Chondrocyte (in vitro differentiated cells): Measurements from ENCODE around the gene IGF2BP1. TPM values are rescaled to one million over a fixed set of nuclear protein-coding genes. Genes with fewer than 3 reads are reported as not detected.
A peak's percentile ranks its signal among the peaks of the same experiment; 100 is the strongest.

Source experiments
- DNase-seq: peaks from one replicate; pipeline ENCODE4 v3.0.0; 2021; ENCODE audit warnings: mixed read lengths, low spot score
- H3K27ac Mint-ChIP-seq: one replicate; pipeline ENCODE4 v1.8.0; 2021; ENCODE audit warnings: mild to moderate bottlenecking, moderate library complexity, mixed read lengths; ENCODE audit not compliant: unreplicated experiment
- H3K27me3 Mint-ChIP-seq: 2 replicates; pipeline ENCODE4 v1.8.0; 2021; ENCODE audit warnings: low read depth, mixed read lengths
- H3K36me3 Mint-ChIP-seq: 2 replicates; pipeline ENCODE4 v1.8.0; 2021; ENCODE audit warnings: low read depth, mixed read lengths
- H3K4me1 Mint-ChIP-seq: 2 replicates; pipeline ENCODE4 v1.8.0; 2021; ENCODE audit warnings: low read depth, mild to moderate bottlenecking, mixed read lengths
- H3K4me3 Mint-ChIP-seq: one replicate; pipeline ENCODE4 v1.8.0; 2021; ENCODE audit warnings: mild to moderate bottlenecking, moderate library complexity, mixed read lengths; ENCODE audit not compliant: unreplicated experiment
- H3K9me3 Mint-ChIP-seq: 2 replicates; pipeline ENCODE4 v1.8.0; 2021; ENCODE audit warnings: low read depth, mixed read lengths
- total RNA-seq: library from RNA; stranded (reverse); gene quantifications from 3 replicates; pipeline ENCODE4 v1.2.1, GENCODE V29; 2021
- TF ChIP-seq, protein P1 (sequence below): fragments of 200-600 bp; sonication (generic); IDR thresholded peaks from 2 replicates; pipeline ENCODE4 v1.5.0; 2021; ENCODE audit warnings: antibody characterized with exemption, mild to moderate bottlenecking, moderate library complexity

IGF2BP1 gene
- total RNA-seq, 1 donor from 2014 or later = 60.0 TPM

DNA sequence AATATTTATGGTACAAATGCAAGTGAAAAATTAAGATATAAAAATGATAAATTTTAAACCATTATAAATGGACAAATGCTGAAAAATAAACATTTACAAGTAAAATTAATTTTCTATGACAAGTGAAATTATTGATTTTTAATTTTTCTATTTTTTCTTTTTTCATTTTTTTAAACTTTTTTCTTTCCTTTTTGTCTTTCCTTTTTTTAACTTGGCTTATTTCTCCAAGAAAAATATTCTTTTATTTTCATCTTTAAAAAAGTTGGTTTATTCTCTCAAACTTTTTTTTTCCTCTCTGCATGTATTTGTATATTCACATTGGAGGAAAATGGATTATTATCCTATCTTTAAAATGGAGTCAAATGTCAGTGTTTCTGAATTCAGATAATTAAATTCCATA is 3.9 kb upstream of the IGF2BP1 start:
- peaks cover 12% of the 10 kb centered on the region for H3K4me1 Mint-ChIP-seq
- no peaks in the 10 kb centered on the region for H3K36me3 Mint-ChIP-seq
- H3K27me3 Mint-ChIP-seq = peaks cover 22% of the 10 kb centered on the region
- no peak for DNase-seq
- no peak overlapping the region for H3K4me3 Mint-ChIP-seq
- TF ChIP-seq, protein P1, sequence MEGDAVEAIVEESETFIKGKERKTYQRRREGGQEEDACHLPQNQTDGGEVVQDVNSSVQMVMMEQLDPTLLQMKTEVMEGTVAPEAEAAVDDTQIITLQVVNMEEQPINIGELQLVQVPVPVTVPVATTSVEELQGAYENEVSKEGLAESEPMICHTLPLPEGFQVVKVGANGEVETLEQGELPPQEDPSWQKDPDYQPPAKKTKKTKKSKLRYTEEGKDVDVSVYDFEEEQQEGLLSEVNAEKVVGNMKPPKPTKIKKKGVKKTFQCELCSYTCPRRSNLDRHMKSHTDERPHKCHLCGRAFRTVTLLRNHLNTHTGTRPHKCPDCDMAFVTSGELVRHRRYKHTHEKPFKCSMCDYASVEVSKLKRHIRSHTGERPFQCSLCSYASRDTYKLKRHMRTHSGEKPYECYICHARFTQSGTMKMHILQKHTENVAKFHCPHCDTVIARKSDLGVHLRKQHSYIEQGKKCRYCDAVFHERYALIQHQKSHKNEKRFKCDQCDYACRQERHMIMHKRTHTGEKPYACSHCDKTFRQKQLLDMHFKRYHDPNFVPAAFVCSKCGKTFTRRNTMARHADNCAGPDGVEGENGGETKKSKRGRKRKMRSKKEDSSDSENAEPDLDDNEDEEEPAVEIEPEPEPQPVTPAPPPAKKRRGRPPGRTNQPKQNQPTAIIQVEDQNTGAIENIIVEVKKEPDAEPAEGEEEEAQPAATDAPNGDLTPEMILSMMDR = no peak
- no peaks in the 10 kb centered on the region for H3K9me3 Mint-ChIP-seq
- H3K27ac Mint-ChIP-seq = no peak overlapping the region

DNA sequence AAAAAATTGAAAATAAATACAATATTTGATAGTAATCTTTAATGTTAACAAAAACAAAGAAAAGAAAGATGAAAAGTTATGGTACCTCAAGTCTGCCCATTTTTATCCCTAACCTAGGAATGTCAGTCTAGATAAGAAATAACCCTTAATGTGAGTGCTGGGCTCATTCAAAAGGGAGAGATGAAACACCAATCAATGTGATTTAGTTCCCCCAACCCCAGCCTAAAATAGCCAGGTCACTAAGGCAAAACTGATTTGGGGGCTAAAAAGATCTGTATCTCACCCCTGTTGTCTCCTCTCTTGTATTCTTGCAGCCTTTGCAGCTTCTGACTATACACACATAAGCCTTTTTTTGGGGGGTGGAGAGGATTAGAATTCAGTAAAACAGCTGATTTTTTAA is 3.2 kb upstream of the IGF2BP1 start:
- peaks cover 22% of the 10 kb centered on the region for H3K27me3 Mint-ChIP-seq
- H3K36me3 Mint-ChIP-seq = peaks cover 3% of the 10 kb centered on the region
- H3K4me3 Mint-ChIP-seq = no peak overlapping the region
- DNase-seq = no peak
- H3K27ac Mint-ChIP-seq = no peak overlapping the region
- H3K4me1 Mint-ChIP-seq = peaks cover 12% of the 10 kb centered on the region
- no peaks in the 10 kb centered on the region for H3K9me3 Mint-ChIP-seq
- TF ChIP-seq, protein P1 = no peak

DNA sequence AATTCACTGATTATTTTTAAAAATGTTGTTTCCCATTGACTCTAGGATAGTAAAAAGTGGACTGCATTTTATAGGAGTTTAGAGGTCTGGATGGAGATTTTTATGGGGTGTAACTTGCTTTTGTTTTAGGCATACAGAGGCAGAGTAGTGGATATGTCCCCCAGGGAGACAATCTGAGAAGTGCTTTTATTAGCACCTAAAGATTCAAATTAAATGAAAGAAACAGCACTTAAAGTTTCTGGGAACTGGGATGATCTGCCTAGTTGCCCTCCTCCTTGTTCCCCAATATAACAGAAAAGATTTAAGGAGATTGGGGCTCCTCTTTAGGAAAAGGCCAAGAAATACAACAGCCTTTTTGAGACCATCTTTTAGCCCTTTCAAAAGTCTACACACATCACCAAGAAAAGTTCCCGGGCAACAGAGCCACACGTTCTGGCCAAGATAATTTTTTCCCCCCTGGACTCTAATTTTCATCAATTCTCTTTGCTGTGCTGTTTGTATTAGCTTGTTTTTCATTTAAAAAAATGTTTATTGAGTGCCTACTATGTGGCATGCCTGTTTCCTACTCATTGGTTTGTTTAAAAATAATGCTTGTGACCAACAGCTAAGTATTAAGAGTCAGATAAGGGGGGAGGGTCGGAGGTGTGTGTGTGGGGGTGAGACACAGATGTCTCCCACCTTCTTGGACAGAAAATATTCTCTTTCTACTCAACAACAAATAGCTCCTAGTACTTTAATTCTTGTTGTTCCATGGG is 2.5 kb upstream of the IGF2BP1 start:
- Mint-ChIP-seq H3K4me1 (peaks cover 16% of the 10 kb centered on the region), H3K4me3 (peak overlapping the region; percentile 93), H3K27ac (no peak overlapping the region), H3K36me3 (peaks cover 3% of the 10 kb centered on the region), H3K27me3 (peaks cover 22% of the 10 kb centered on the region), H3K9me3 (no peaks in the 10 kb centered on the region)
- TF ChIP-seq, protein P1 = no peak
- no peak for DNase-seq

DNA sequence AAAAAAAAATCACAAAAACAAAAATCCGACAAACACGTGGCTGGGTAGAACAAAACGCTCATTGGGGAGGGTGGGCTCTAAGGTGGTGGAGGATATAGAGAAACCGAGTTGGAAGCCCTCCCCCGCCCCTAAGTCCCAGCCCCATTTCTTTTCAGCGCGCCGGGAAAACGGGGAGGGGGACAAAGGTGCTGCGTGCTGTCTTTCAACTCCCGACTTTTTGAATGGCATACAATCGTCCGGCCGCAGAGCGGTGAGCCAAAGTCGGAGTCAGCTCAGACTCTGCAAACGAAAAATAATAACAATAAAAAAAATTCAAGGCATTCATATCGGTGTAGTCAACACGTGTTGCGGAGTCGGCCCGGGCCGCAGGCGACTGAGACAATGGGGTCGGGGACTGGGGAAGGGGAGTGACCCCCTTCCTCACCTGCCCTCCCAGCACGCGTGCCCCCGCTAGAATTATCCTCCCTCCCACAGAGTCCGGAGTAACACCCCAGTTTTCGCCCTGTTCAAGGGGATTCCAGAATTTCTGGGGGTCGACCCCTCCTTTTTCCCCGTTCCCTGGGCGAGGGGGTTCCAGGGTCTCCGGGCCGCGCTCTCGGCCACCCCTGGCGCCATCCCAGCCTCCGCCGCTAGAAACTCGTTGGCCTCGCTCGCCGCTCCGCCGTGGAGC is 1.7 kb upstream of the IGF2BP1 start:
- Mint-ChIP-seq H3K27ac (peak overlapping the region; percentile 68), H3K27me3 (peaks cover 22% of the 10 kb centered on the region), H3K9me3 (no peaks in the 10 kb centered on the region), H3K4me1 (peaks cover 23% of the 10 kb centered on the region), H3K36me3 (peaks cover 3% of the 10 kb centered on the region), H3K4me3 (peak overlapping the region; percentile 93)
- no peak for DNase-seq
- TF ChIP-seq, protein P1 = no peak

DNA sequence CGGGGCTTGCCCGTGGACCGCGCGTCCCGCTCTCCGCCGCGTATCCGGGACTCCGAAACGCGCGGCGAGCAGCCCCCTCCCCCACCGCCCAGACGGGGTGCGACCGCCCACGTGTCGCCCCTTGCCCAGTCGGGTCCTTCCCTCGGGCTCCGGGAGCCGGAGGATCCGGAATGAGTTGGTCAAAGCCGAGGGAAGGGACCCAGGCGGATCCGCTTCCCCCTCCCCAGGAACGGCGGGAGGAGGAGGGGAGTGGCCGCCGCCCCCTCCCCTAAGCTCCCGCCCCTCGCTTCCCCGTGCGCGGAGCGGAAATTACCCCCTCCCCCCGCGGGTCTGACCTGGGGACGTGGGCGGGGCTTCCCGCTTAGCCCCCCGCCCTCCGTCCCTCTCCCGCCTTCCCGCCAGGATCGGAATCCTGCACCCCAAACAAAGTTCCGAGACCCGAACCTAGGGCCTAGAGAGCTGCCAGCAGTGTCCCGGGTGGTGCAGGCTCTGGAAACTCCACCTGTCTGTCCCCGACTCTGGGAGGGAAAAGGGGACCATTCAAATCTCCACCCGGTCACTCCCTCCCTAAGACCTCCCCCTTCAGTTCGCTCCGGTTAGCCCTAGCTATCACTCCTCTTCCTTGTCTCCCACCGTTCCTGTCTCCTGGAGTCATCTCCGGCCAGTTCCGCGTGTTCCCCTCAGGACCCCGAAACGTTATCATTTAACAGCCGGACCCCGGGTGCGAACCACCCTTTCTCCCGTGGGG is 1.0 kb upstream of the IGF2BP1 start:
- Mint-ChIP-seq H3K9me3 (no peaks in the 10 kb centered on the region), H3K4me3 (peak overlapping the region; percentile 93), H3K27ac (peak overlapping the region; percentile 85), H3K36me3 (peaks cover 3% of the 10 kb centered on the region), H3K4me1 (peaks cover 30% of the 10 kb centered on the region), H3K27me3 (peaks cover 19% of the 10 kb centered on the region)
- TF ChIP-seq, protein P1 = peak; percentile 38
- DNase-seq = no peak
